Epithelial cell of esophagus (primary cell): ENCODE results near the gene DZANK1.
"Not testable (repeated sequence)": the region's sequence is repeated elsewhere in the genome, so short reads cannot be mapped to it uniquely, and the experiment has no call there.

Experiments
- DNase-seq: peaks from one replicate; pipeline ENCODE4 v3.0.0; 2010; ENCODE audit warnings: low read depth
- H3K4me3 ChIP-seq: 2 replicates; pipeline ENCODE4 v1.5.1; 2011; ENCODE audit warnings: mild to moderate bottlenecking, low read length, control low read depth
- TF ChIP-seq, protein P1 (sequence below): IDR thresholded peaks from 2 replicates; pipeline ENCODE4 v1.5.1; 2011; ENCODE audit warnings: low read depth, mild to moderate bottlenecking, low read length, control low read depth, inconsistent platforms; ENCODE audit not compliant: insufficient read depth; ENCODE audit errors: missing control alignments

The DZANK1 gene

DNA sequence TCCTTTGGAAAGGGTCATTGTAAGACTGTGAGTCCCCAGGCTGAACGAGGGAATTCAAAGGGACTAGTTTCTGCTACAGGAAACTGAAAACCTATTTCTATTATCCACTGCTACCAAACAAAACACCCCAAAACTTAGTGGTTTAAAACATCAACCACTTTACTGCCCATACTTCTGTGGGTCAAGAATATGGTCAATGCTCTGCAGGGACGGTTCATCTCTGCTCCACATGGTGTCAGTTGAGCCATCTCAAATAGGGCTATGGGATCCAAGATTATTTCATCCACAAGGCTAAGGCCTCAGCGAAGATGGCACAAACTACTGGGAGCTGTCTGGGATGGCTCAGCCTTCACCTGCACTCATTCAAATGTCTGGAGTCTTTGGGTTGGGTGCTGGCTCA is 65.5 kb downstream of the DZANK1 start:
- no peak overlapping the region for H3K4me3 ChIP-seq
- TF ChIP-seq, protein P1, sequence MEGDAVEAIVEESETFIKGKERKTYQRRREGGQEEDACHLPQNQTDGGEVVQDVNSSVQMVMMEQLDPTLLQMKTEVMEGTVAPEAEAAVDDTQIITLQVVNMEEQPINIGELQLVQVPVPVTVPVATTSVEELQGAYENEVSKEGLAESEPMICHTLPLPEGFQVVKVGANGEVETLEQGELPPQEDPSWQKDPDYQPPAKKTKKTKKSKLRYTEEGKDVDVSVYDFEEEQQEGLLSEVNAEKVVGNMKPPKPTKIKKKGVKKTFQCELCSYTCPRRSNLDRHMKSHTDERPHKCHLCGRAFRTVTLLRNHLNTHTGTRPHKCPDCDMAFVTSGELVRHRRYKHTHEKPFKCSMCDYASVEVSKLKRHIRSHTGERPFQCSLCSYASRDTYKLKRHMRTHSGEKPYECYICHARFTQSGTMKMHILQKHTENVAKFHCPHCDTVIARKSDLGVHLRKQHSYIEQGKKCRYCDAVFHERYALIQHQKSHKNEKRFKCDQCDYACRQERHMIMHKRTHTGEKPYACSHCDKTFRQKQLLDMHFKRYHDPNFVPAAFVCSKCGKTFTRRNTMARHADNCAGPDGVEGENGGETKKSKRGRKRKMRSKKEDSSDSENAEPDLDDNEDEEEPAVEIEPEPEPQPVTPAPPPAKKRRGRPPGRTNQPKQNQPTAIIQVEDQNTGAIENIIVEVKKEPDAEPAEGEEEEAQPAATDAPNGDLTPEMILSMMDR, result no peak
- DNase-seq, result no peak

DNA sequence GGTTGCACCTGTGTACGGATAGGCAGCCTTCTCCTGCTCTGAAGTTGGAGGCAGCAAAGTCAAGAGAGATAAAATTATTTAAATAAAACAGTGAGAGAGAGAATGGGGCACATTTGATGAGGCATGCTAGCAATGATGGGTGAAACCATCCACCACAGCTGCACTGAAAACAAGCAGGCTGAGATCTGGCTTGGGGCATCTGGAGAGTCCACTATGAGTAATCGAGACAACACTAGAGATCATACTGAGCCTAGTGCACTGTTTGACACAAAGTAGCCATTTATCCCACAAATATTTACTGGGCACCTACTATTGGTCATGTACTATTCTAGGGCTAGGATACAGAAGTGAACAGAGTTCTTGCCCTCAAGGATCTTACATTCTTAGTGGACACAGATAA is 66.4 kb downstream of the DZANK1 start:
- TF ChIP-seq, protein P1, result no peak
- DNase-seq, result no peak
- H3K4me3 ChIP-seq, result no peak overlapping the region

DNA sequence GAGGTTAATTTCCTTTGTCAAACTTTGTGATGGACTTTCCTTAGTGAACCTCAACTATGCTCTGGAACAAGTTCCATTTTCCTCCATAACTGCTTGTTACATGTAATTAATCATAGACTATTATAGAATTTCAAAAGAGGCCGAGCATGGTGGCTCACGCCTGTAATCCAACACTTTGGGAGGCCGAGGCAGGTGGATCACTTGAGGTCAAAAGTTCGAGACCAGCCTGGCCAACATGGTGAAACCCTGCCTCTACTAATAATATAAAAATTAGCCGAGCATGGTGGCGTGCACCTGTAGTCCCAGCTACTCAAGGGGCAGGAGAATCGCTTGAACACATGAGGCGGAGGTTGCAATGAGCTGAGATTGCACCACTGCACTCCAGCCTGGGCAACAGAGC is 68.1 kb downstream of the DZANK1 start:
- H3K4me3 ChIP-seq, DNase-seq: not testable (repeated sequence)

DNA sequence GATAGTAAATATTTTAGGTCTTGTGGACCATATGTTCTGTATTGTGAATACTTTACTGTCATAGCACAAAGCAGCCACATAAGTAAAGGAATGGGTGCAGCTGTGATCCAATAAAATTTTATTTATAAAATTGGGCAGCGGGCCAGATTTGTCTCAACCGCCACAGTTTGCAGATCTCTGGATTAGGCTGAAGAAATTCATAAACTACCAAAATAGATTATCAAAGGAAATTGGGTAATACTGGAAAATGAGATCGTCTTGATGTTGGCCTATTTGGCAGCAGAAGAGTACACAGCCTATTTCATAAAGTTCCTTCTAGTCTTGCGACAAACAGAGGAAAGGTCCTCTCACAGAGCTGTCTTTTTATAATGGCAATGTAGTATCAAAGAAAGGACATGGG is 69.8 kb downstream of the DZANK1 start:
- H3K4me3 ChIP-seq, result no peak overlapping the region
- DNase-seq, result no peak
- TF ChIP-seq, protein P1, result no peak

DNA sequence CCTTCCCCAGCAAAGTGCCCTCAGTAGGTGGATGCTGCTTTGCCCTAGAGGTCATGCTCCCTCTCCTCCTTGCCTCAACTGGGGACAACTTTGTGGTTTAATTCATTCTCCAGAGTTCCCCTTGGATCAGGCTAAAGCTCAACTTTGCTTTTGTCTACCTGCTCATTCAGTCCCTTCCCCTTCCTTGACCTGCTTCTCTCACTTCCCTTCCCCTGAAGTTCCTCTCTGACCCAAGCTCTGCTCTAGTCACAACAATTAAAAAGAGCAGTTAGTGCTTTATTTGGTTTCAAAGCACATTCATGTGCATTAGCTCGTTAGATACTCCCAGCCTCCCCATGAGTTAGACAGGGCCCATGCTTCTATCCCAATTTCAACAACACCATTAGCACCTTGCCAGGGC is 71.3 kb downstream of the DZANK1 start:
- no peak for DNase-seq
- TF ChIP-seq, protein P1, result no peak
- no peak overlapping the region for H3K4me3 ChIP-seq

DNA sequence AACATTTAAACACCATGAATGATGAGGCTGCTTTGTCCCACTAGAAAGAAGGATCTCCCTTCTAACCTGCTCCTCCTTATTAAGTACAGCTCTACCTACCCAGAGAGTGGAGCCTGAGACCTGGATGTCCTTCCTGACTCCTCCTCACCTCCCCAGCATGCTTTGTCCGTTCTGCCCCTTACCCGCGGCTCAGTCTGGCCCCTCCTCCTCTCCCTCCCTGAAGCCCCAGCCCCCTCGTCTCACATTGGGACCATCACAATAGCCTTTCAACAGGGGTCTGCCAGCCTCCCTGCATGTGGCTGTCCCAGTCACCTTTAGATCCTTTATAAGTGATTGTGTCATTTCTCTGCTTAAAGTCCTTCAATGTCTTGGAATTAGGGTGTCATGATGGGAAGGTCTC is 72.5 kb downstream of the DZANK1 start:
- TF ChIP-seq, protein P1, result no peak
- H3K4me3 ChIP-seq, result no peak overlapping the region
- DNase-seq, result no peak

DNA sequence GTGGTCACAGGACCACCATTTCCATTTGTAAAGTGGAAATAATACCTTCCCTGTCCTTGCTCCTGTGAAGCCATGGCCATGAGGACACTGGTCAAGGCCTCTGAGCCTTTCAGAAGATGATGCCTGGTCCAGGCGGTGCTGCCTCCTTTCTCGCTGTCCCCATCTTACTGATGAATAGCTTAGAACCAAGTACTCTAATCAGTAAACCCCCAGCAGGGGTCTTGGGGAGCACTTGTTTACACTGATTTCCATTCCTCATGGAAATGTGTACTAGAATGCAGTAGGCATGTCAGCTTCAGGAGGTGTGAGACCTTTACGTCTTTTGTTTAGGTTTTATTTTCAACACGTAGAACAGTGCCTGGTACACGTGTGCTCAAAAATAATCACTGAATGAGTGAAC is 75.1 kb downstream of the DZANK1 start:
- TF ChIP-seq, protein P1, result no peak
- DNase-seq, result no peak
- H3K4me3 ChIP-seq, result no peak overlapping the region

DNA sequence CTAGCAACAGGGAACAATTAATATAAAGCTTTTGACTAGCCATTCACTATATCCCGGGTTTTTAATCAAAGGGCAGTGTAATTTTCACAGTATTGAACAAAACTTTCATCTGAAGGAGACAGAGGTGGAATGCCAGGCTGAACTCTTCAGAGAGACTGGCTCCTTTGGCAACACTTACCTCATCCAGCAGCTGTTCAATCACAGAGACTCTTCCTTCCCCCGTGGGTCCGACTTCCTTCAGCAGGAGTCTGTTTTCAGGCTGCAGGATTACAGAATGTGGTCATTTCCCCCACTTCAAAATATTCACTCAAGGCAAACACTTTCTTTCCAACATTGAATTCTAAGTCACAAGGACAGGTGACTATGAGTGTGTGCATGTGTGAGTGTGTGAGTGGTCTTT is 76.6 kb downstream of the DZANK1 start:
- no peak for DNase-seq
- H3K4me3 ChIP-seq, result no peak overlapping the region
- TF ChIP-seq, protein P1, result no peak
